Nephron progenitor cell (in vitro differentiated cells): ENCODE data around the gene HSPA6.
A peak's percentile ranks its signal among the peaks of the same experiment; 100 is the strongest.
"Not testable (repeated sequence)": the region's sequence is repeated elsewhere in the genome, so short reads cannot be mapped to it uniquely, and the experiment has no call there.

Experiments used
- DNase-seq: peaks from one replicate; pipeline ENCODE4 v3.0.0; 2021
- H3K27ac Mint-ChIP-seq: 2 replicates; pipeline ENCODE4 v1.8.0; 2021; ENCODE audit warnings: mild to moderate bottlenecking, moderate library complexity, mixed read lengths
- H3K27me3 Mint-ChIP-seq: 2 replicates; pipeline ENCODE4 v1.8.0; 2021; ENCODE audit warnings: mild to moderate bottlenecking, low read depth, mixed read lengths; ENCODE audit not compliant: poor library complexity
- H3K36me3 Mint-ChIP-seq: 2 replicates; pipeline ENCODE4 v1.8.0; 2021; ENCODE audit warnings: low read depth, mixed read lengths
- H3K4me1 Mint-ChIP-seq: 2 replicates; pipeline ENCODE4 v1.8.0; 2021; ENCODE audit warnings: mixed read lengths
- H3K4me3 Mint-ChIP-seq: 2 replicates; pipeline ENCODE4 v1.8.0; 2021; ENCODE audit warnings: mild to moderate bottlenecking, moderate library complexity, mixed read lengths
- H3K9me3 Mint-ChIP-seq: 2 replicates; pipeline ENCODE4 v1.8.0; 2021; ENCODE audit warnings: mild to moderate bottlenecking, moderate library complexity, mixed read lengths
- CTCF ChIP-seq: fragments of 200-600 bp; sonication (generic); IDR thresholded peaks from 2 replicates; pipeline ENCODE4 v1.5.0; 2021; ENCODE audit warnings: antibody characterized with exemption

Gene HSPA6

GRCh38 chr1:161506336-161507223 is 17.8 kb upstream of the HSPA6 start:
- Mint-ChIP-seq H3K27ac (peak overlapping the region; percentile 17), H3K4me1 (peaks cover 35% of the 10 kb centered on the region), H3K27me3 (peaks cover 28% of the 10 kb centered on the region), H3K9me3 (no peaks in the 10 kb centered on the region), H3K4me3 (no peak overlapping the region), H3K36me3 (no peaks in the 10 kb centered on the region)
- TF ChIP-seq CTCF = no peak
- no peak for DNase-seq

DNA sequence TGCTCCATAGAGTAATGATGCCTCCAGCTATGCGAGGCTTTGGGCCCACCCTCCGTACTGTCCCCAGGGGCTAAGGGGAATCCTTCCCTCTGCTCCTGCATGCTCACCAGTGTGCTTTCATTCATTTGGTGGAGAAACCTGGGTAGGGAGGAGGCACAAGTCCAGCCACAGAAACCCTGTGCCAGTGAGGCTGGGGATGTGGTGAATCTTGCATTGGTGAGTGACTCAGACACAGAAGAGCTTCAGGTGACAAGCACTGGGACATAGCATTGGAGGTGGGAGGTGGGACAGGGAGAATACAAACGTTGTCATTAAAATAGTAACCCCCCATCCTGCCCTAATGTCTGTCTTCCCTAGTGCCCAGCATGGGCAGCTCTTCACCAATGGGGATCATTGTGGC is 13.9 kb upstream of the HSPA6 start:
- no peak for TF ChIP-seq CTCF
- no peaks in the 10 kb centered on the region for H3K9me3 Mint-ChIP-seq
- no peak for DNase-seq
- peaks cover 51% of the 10 kb centered on the region for H3K4me1 Mint-ChIP-seq
- peaks cover 12% of the 10 kb centered on the region for H3K27me3 Mint-ChIP-seq
- H3K36me3 Mint-ChIP-seq = no peaks in the 10 kb centered on the region
- H3K4me3 Mint-ChIP-seq = no peak overlapping the region
- H3K27ac Mint-ChIP-seq = no peak overlapping the region

DNA sequence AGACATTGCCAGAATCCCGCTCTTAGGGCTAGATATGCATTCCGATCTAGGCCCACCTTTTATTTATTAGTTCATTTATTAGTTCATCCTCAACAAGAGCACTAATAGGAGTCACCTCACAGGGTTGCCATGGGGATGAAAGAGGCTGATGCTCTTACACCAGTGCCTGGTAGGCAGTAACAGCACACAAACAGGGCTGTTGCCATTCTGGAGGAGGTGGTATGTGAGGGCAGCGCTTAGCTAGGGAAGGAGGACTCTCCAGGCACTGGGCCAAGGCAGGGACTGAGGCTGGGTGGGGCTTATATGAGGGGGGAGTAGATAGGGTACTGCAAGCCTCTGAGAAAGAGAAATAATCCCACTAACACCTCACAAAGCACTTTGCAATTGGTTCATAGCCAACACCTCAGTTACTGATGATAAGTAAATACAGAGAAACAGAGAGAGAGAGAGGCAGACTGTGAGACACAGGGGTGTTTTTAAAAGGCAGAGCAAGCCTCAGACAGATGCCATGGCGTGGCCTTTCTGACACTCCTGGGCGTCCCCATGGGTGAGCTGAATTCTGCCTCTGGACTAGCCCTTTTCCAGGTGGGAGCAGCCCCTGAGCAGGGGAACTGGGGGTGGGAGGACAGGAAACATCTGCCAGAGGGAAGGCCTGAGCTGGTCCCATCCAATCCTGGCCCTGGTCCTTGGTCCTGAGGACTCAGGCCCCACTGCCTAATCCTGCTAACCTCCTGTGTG is 13.2 kb upstream of the HSPA6 start:
- no peak for DNase-seq
- Mint-ChIP-seq H3K4me3 (no peak overlapping the region), H3K36me3 (no peaks in the 10 kb centered on the region), H3K27ac (no peak overlapping the region), H3K4me1 (peaks cover 46% of the 10 kb centered on the region), H3K27me3 (peaks cover 7% of the 10 kb centered on the region), H3K9me3 (no peaks in the 10 kb centered on the region)
- no peak for TF ChIP-seq CTCF

DNA sequence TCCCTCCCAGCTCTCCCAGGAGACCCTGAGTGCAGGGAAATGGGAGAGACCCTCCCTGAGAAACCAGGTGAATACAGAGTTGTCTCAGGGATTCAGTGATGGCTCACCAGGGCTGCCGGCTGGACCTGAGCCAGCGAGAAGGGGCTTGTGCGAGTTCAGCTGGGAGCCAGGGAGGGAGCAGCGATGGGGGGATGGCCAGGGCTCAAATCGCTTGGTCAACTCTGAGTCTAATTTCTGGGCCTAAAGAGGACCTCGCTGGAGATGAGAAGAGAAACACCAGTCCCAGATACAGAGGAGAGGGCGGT is 12.6 kb upstream of the HSPA6 start:
- Mint-ChIP-seq H3K27me3 (peaks cover 4% of the 10 kb centered on the region), H3K27ac (no peak overlapping the region), H3K36me3 (no peaks in the 10 kb centered on the region), H3K9me3 (no peaks in the 10 kb centered on the region), H3K4me1 (peaks cover 41% of the 10 kb centered on the region), H3K4me3 (peak overlapping the region; percentile 53)
- no peak for TF ChIP-seq CTCF
- no peak for DNase-seq

DNA sequence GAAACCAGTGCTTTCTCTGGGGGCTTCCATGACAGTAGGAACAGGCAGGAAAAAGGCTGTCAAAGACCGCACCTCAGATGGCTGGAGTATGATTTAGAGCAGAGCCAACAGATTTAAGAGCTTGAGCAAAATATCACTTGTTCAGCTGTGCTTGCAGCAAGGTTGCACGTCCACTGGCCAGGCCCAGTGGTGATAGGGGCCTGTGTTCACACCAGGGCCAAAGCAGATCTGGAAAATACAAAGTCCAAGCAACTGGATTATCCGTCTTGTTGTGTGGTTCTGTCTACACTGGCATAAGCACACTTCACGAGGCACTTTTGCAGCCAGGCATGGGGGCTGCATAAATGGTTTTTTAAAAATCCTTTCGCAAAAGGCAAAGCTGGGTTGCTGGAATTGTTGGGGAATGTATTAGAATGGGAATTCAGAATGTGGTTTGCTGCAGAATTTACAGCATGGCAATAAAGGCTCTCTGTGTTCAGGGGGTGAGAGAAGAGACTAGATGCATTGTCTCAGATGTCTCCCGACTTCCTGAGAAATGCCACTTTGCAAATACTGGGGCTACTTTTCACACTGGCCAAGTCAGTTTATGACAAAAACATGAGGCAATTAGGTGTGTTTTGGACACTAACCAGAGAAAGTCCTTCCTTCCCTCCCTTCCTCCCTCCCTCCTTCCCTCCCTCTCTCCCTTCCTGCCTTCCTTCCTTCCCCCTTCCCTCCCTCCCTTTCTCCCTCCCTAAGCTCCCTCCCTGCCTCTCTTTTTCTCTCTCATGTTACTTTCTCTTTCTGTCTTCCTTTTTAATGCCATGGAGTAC is 11.5 kb upstream of the HSPA6 start:
- DNase-seq, H3K36me3 Mint-ChIP-seq, H3K9me3 Mint-ChIP-seq, H3K27me3 Mint-ChIP-seq, H3K27ac Mint-ChIP-seq: not testable (repeated sequence)
- peaks cover 33% of the 10 kb centered on the region for H3K4me1 Mint-ChIP-seq
- peak overlapping the region; percentile 54 for H3K4me3 Mint-ChIP-seq

- peaks cover 33% of the 10 kb centered on the region for H3K4me1 Mint-ChIP-seq
- not testable (repeated sequence) for H3K36me3 Mint-ChIP-seq, H3K9me3 Mint-ChIP-seq, H3K27ac Mint-ChIP-seq, DNase-seq, H3K27me3 Mint-ChIP-seq, H3K4me3 Mint-ChIP-seq
These were observed 10.9 kb upstream of the HSPA6 start for GRCh38 chr1:161513448-161513780.

DNA sequence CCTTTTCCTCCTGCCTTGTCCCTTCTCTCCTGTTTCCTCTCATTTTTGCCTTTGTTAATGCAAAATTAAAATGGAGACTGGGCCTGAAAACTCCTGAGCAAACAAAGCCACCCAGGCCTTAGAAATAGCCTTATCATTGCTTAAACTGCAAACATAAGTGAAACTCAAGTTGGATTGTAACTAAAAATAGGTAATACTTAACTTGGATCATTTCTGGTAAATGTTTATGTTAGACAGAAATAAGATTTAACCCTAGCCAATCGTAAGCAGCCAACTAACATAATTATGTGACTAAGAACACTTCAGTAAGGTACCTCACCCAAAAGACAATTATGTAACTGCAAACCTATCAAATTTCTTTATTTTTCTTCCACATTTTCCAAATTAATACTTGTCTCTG is 10.4 kb upstream of the HSPA6 start:
- not testable (repeated sequence) for H3K9me3 Mint-ChIP-seq, DNase-seq, H3K36me3 Mint-ChIP-seq, H3K27me3 Mint-ChIP-seq
- Mint-ChIP-seq H3K27ac (peak overlapping the region; percentile 83), H3K4me1 (peaks cover 33% of the 10 kb centered on the region), H3K4me3 (peak overlapping the region; percentile 48)

DNA sequence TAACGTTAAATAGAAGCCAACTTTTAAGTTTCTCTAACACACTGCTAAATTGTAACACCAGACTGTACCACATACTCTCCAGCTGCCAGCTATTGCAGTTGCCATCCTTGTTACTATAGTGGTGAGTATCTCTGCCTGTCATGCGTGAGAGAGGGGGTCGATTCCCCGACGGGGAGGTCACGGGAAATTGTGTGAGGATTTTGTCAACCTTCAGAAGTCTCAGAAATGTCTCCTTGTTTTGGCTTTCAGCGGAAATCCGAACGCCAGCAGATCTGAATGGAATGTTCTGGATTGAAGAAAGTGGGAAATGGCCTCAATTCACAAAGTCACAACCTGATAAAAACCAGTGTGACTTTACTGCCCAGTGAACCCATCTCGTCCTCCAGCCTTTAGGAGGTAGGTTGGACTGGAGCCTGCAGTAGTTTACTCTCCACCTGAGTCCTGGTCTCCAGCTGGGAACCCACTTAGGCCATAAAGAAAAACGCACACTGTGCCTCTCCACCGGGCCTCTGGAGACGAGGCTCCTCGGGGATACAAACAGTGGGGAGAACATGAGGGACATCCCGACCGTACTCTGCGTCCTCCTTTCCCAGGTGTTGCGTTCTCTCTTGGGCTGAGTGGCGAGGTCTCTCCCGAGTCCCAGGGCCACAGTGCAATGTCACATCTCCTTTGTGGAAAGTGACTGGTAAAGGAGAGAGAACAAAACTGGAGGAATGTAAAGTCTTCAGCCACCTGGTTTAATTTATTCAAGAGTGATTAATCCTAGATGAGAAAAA is 1.1 kb upstream of the HSPA6 start:
- not testable (repeated sequence) for DNase-seq, H3K36me3 Mint-ChIP-seq, H3K9me3 Mint-ChIP-seq, H3K4me1 Mint-ChIP-seq
- Mint-ChIP-seq H3K4me3 (peak overlapping the region; percentile 89), H3K27me3 (peaks cover 67% of the 10 kb centered on the region), H3K27ac (peak overlapping the region; percentile 51)

DNA sequence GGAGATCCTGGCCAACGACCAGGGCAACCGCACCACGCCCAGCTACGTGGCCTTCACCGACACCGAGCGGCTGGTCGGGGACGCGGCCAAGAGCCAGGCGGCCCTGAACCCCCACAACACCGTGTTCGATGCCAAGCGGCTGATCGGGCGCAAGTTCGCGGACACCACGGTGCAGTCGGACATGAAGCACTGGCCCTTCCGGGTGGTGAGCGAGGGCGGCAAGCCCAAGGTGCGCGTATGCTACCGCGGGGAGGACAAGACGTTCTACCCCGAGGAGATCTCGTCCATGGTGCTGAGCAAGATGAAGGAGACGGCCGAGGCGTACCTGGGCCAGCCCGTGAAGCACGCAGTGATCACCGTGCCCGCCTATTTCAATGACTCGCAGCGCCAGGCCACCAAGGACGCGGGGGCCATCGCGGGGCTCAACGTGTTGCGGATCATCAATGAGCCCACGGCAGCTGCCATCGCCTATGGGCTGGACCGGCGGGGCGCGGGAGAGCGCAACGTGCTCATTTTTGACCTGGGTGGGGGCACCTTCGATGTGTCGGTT is 477 bp downstream of the HSPA6 start:
- H3K36me3 Mint-ChIP-seq, H3K9me3 Mint-ChIP-seq, DNase-seq, H3K27ac Mint-ChIP-seq, H3K4me1 Mint-ChIP-seq: not testable (repeated sequence)
- peak overlapping the region; percentile 74 for H3K4me3 Mint-ChIP-seq
- H3K27me3 Mint-ChIP-seq = peaks cover 78% of the 10 kb centered on the region
